HepG2 (cell line): ENCODE results near the gene EYA2.
"Not testable (repeated sequence)": the region's sequence is repeated elsewhere in the genome, so short reads cannot be mapped to it uniquely, and the experiment has no call there.

ENCODE experiments used
- E2F1 ChIP-seq: sonication (generic); formaldehyde crosslinking; IDR thresholded peaks from 2 replicates; pipeline ENCODE4 v1.5.0; 2020; ENCODE audit warnings: missing genetic modification reagents
- EP300 ChIP-seq, 3 experiments: sonication (generic) in 1 of 3; formaldehyde crosslinking in 1 of 3; IDR thresholded peaks; 2 replicates each; pipeline versions ENCODE4 v1.5.1 to v1.6.1; 2011 to 2020; ENCODE audit warnings: low read depth in 2 of 3, low read length in 2 of 3, borderline replicate concordance in 1 of 3, improper control_type of control experiment in 1 of 3, mild to moderate bottlenecking in 1 of 3, missing genetic modification reagents in 1 of 3, moderate library complexity in 1 of 3
- HDAC2 ChIP-seq: sonication (generic); formaldehyde crosslinking; IDR thresholded peaks from 2 replicates; pipeline ENCODE4 v1.4.0; 2020; ENCODE audit warnings: missing genetic modification reagents
- POLR2AphosphoS5 ChIP-seq: IDR thresholded peaks from 2 replicates; pipeline ENCODE4 v1.6.1; 2012; ENCODE audit warnings: low read depth, low read length
- RAD21 ChIP-seq: fragments of 450-650 bp; formaldehyde crosslinking; IDR thresholded peaks from 2 replicates; pipeline ENCODE4 v1.5.0; 2020; ENCODE audit warnings: mild to moderate bottlenecking
- RBAK ChIP-seq: sonication (generic); formaldehyde crosslinking; IDR thresholded peaks from 2 replicates; pipeline ENCODE4 v1.5.1; 2020; ENCODE audit warnings: mild to moderate bottlenecking, missing genetic modification reagents
- REST ChIP-seq, 2 experiments: IDR thresholded peaks; 2 replicates each; pipeline ENCODE4 v1.6.1; 2011 to 2012; ENCODE audit warnings: low read length in 2 of 2, borderline replicate concordance in 1 of 2, low read depth in 1 of 2, mild to moderate bottlenecking in 1 of 2, moderate library complexity in 1 of 2
- YY1 ChIP-seq: IDR thresholded peaks from 2 replicates; pipeline ENCODE4 v1.6.1; 2011; ENCODE audit warnings: low read length, low read depth, moderate library complexity, mild to moderate bottlenecking; ENCODE audit not compliant: insufficient read depth, insufficient replicate concordance
- ZBTB1 ChIP-seq: sonication (generic); formaldehyde crosslinking; IDR thresholded peaks from 2 replicates; pipeline ENCODE4 v1.4.0; 2020; ENCODE audit warnings: missing genetic modification reagents, borderline replicate concordance
- ZNF644 ChIP-seq: IDR thresholded peaks from 2 replicates; pipeline ENCODE4 v1.6.1; 2016; ENCODE audit warnings: low read depth
- ZNF691 ChIP-seq: sonication (generic); formaldehyde crosslinking; IDR thresholded peaks from 2 replicates; pipeline ENCODE4 v1.4.0; 2020; ENCODE audit warnings: missing genetic modification reagents, low read depth, mild to moderate bottlenecking, borderline replicate concordance
- ZNF792 ChIP-seq: IDR thresholded peaks from 2 replicates; pipeline ENCODE4 v1.6.1; 2016

GRCh38 chr20:46879963-46880362 is 14.7 kb upstream of the EYA2 start:
- not testable (repeated sequence) for TF ChIP-seq REST (IDR thresholded peaks at IDR 0.05; ENCODE audit: borderline replicate concordance in 1 of 2, low read depth in 1 of 2, low read length in 2 of 2); ZNF691 (CRISPR knock-in tag); ZNF792 (CRISPR knock-in tag); POLR2AphosphoS5; YY1; ZBTB1 (CRISPR knock-in tag); ZNF644 (CRISPR knock-in tag); EP300 (IDR thresholded peaks at IDR 0.05; ENCODE audit: low read depth in 2 of 2, low read length in 2 of 2); EP300 (CRISPR knock-in tag; IDR thresholded peaks at IDR 0.05; ENCODE audit: borderline replicate concordance); HDAC2 (CRISPR knock-in tag); E2F1 (CRISPR knock-in tag); RBAK (CRISPR knock-in tag); RAD21 (CRISPR knock-in tag)
